Activated naive CD4-positive, alpha-beta T cell treated with anti-CD3 and anti-CD28 coated beads, Interleukin-2, amount 10 ng/mL, durations not matched to agents 7 days and 5 days (primary cell): ENCODE results near the gene FAM217A.
"Not testable (repeated sequence)": the region's sequence is repeated elsewhere in the genome, so short reads cannot be mapped to it uniquely, and the experiment has no call there.

Source experiments
- CTCF ChIA-PET: fragments of 350-600 bp; sonication (Branson Sonifier 250); formaldehyde crosslinking; loops from one replicate; lab custom pipeline; 2021; ENCODE audit warnings: antibody characterized with exemption; lab: Charles Lee
- DNase-seq: peaks from one replicate; pipeline ENCODE4 v3.0.0-alpha.2; 2020
- H3K27ac Mint-ChIP-seq: one replicate; pipeline ENCODE4 v1.8.0; 2021; ENCODE audit warnings: mild to moderate bottlenecking, moderate library complexity, mixed read lengths
- H3K27me3 Mint-ChIP-seq: one replicate; pipeline ENCODE4 v1.8.0; 2021; ENCODE audit warnings: mild to moderate bottlenecking, mixed read lengths
- H3K36me3 Mint-ChIP-seq: one replicate; pipeline ENCODE4 v1.8.0; 2021; ENCODE audit warnings: mixed read lengths
- H3K4me1 Mint-ChIP-seq: one replicate; pipeline ENCODE4 v1.8.0; 2021; ENCODE audit warnings: mixed read lengths
- H3K4me3 Mint-ChIP-seq: one replicate; pipeline ENCODE4 v1.8.0; 2021; ENCODE audit warnings: mild to moderate bottlenecking, moderate library complexity, mixed read lengths
- H3K9me3 Mint-ChIP-seq: one replicate; pipeline ENCODE4 v1.8.0; 2021; ENCODE audit warnings: mixed read lengths

The FAM217A gene, protein sequence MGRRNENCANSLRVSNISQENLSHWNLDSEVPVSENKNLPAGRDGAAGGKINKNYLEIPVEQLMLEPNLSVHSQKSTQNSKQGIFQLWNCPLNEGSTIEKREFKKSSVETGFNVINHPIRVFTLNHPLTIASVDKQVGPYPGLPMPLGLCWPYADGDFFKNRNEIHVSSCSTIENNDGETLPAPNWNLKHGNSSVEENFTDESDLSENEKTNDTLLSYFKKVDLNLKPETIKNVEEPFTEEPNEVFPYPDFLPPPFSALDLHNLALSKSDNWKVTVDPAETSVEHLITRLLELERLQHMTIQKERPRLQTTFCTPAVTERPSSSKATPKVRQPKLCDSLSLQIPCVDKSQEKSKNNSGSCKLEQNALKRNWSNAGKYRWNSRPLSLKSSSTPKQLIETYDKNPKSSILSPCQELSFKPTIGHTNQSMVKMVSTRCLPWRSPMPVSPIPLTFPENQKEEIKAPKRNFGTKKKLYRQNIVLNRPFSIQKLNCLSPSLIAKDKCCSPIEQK

DNA sequence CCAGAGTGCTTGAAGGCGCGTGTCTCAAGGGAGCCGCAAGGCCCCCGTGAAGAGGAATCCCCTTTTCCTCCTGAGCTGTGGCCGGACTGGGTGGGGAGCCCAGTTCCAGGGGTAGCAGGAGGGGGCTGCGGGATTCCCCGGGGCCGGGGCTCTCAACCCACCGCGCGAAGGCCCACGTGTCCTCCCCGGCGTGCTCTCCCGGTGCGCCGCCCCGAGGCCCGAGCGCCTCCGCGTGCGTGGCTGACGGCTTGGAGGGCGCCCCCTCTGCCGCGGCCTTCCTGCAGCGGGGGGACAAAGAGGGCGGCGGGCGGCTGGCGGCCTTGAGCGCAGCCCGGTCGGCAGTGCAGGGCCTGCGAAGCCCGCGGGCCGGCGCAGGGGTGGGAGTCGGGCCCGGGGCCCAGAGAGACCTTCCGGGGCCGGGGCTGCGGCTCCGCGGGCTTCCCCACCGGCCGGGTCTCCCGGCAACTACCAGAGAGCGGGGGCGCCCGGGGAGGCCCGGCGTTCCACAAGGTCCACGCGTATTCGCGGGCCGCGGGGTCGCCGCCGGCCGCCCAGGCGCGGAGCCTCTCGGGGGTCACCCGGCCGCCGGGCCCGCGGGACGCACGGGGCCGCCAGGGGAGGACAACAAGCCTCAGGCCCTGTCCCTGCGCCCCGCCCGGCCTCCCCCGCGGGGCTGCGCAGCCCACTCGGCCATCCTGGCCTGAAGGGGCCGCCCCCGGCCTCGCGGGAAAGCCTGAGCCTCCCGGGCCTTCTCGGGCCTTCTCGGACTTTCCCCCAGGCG is at the start of gene FAM217A:
Gene FAM217A (minus strand): TSS at position 447 of the 781 bp plus-strand sequence. CDS start 1,723 bp downstream, outside the sequence.
- Mint-ChIP-seq H3K36me3 (no peaks in the 10 kb centered on the region), H3K4me3 (no peak within 1 kb of the TSS), H3K9me3 (no peaks in the 10 kb centered on the region), H3K4me1 (no peaks in the 10 kb centered on the region), H3K27me3 (peaks cover 26% of the 10 kb centered on the region), H3K27ac (no peak within 1 kb of the TSS)
- DNase-seq = no peak
- CTCF ChIA-PET = interaction anchor here (1.1 kb wide), 1 partner anchor 19 kb away, joined by 4 read pairs; no protein-coding TSS in a partner anchor

DNA sequence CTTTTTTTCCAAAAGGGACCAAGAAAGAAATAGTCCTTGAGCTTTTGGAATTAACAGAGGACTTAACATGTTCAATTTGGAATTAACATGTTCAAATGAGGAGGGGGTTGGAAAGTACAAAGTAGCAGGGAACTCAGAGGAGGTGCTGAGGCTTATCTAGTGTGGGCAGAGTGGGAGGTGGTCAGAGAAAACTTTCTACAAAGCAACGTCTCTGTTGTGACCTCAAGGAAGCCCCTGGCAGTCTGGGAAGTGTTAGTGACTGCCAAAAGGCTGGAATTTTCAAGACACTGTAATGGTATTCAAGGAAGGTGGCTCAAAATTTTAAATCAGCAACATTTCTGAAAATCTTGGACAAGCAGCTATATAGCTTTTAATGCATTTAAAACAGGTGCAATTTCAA is 49.1 kb upstream of the FAM217A start:
- Mint-ChIP-seq H3K27me3 (no peaks in the 10 kb centered on the region), H3K9me3 (peaks cover 6% of the 10 kb centered on the region), H3K4me3 (no peak overlapping the region), H3K4me1 (no peaks in the 10 kb centered on the region), H3K36me3 (peaks cover 56% of the 10 kb centered on the region), H3K27ac (no peak overlapping the region)
- DNase-seq = no peak
- CTCF ChIA-PET = no interaction called here

DNA sequence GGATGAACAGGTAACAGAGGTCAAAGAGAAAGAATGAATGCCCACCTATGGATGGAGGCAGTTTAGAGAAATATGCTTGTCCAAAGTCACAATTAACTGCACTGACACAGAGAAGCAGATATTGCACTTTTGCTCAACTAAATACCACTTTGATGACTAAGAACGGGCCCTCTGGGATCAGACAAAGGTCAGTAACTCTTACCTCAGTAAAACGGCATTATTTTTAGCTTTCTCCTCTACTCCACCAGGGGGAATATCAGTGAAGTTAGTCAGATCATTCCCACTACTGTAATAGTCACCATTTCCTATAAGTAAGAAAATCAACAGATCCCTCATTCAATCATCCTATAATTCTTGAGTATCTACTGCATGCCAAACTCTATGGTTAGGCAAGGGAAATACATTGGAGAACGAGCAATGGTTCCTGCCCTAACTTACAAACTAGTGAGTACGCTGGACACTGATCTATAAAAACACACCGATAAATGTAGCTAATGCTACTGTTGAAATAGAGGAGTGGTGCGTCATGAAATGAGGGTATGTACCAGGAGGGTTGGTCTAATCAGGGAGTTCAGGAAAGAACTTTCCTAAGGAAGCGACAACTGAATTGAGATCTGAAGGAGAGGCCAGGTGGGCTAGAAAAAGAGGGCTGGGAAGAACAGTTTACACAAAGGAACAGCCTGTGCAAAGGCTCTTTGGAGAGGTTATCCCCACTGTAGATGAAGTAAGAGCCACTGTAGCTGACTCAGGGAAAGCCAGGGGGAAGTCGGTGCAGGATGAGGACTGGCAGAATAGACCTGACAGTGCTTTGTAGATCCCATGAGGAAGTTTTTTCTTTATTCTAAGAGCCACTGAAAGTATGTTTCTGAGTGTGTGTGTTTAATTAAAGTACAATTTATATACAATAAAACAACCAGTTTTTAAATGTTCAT is 47.3 kb upstream of the FAM217A start:
- no peak overlapping the region for H3K4me3 Mint-ChIP-seq
- no peak for DNase-seq
- H3K27me3 Mint-ChIP-seq = no peaks in the 10 kb centered on the region
- H3K4me1 Mint-ChIP-seq = no peaks in the 10 kb centered on the region
- peaks cover 1% of the 10 kb centered on the region for H3K9me3 Mint-ChIP-seq
- H3K27ac Mint-ChIP-seq = no peak overlapping the region
- CTCF ChIA-PET = interaction anchor here (0.9 kb wide), 1 partner anchor 9 kb away, joined by 3 read pairs; the partner anchor contains the start of gene ECI2
- H3K36me3 Mint-ChIP-seq = peaks cover 47% of the 10 kb centered on the region

DNA sequence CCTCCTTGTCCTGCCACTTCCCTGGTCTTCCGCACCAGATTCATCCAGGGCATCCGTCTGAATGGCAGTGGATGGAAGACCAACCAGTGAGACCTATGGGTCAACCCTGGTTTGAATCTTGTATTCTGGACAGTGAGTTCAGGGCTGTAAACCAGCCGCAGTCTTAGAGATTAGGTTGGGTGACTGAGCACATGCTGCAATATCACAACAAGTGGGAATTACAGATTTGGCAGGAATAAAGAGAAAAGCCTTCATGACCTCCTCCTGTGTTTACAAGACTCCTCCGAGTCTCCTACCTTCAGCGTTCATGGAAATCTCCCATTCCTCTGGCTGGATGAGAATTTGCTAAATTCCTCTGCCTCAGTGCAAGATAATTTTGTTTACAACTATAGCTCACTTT is 46.6 kb upstream of the FAM217A start:
- H3K36me3 Mint-ChIP-seq = peaks cover 51% of the 10 kb centered on the region
- peaks cover 1% of the 10 kb centered on the region for H3K9me3 Mint-ChIP-seq
- H3K27ac Mint-ChIP-seq = no peak overlapping the region
- no peaks in the 10 kb centered on the region for H3K4me1 Mint-ChIP-seq
- CTCF ChIA-PET = interaction anchor here (0.9 kb wide), 1 partner anchor 10 kb away, joined by 3 read pairs; the partner anchor contains the start of gene ECI2
- DNase-seq = no peak
- no peaks in the 10 kb centered on the region for H3K27me3 Mint-ChIP-seq
- H3K4me3 Mint-ChIP-seq = no peak overlapping the region

DNA sequence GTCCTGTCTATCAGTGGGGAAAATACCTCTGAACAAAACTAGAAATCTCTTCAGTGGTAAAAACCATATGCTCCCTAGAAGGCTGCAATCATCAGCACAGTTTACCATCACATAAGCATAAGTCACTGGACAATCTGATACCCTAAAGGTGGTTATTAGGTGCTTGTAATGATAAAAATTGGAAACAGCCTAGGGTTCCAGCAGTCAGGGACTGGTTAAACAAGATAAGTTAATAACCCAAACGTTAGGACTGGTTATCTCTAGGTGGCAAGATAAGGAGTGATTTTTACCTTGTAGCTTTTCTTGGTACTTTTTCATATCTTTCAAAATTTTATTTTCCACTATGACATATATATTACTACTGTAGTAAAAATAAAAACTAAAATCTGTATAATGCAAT is 45.4 kb upstream of the FAM217A start:
- Mint-ChIP-seq H3K4me1 (no peaks in the 10 kb centered on the region), H3K27me3 (no peaks in the 10 kb centered on the region), H3K36me3 (peaks cover 48% of the 10 kb centered on the region), H3K27ac (no peak overlapping the region), H3K9me3 (peaks cover 1% of the 10 kb centered on the region), H3K4me3 (no peak overlapping the region)
- no peak for DNase-seq
- CTCF ChIA-PET = interaction anchor here (0.6 kb wide), 1 partner anchor 52 kb away, joined by 3 read pairs; no protein-coding TSS in a partner anchor

DNA sequence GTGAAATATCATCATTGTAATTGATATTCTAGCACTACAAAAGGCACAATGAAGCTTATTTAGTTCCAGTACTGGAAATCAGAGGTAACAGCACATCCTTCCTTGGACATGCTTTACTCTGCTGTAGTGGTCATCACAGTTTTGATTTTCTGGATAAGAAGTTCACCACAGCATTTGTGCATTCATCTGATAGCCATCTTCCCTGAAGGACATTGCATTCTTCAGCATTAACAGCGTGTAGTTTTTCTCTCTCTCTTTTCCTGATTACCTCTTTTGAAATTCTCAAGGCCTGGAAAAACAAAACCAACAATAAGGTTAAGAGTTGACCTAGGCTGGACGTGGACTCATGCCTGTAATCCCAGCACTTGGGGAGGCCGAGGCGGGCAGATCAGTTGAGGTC is 36.8 kb upstream of the FAM217A start:
- no peaks in the 10 kb centered on the region for H3K9me3 Mint-ChIP-seq
- H3K27me3 Mint-ChIP-seq = peaks cover 4% of the 10 kb centered on the region
- peaks cover 40% of the 10 kb centered on the region for H3K36me3 Mint-ChIP-seq
- H3K27ac Mint-ChIP-seq = no peak overlapping the region
- H3K4me3 Mint-ChIP-seq = no peak overlapping the region
- CTCF ChIA-PET = interaction anchor here (1.0 kb wide), 1 partner anchor 40 kb away, joined by 3 read pairs; no protein-coding TSS in a partner anchor
- DNase-seq = no peak
- no peaks in the 10 kb centered on the region for H3K4me1 Mint-ChIP-seq

DNA sequence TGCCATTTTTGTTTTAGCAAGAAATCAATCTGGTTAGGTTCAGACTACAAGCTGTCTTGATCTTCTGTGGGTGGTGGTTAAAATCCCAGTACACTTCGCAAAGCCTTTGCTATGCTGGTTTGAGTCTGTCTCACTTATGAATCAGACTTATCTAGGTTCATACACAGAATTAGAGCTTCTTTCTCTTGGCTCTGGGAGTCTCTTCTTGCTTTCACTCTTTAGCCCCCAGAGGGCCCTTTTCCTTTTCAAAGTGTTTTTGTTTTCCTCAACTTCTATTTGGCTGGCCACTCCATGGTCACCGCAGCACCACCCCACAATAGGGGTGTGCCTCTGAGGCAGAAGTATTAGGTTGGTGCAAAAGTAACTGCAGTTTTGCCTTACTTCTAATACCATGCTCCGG is 35.2 kb upstream of the FAM217A start:
- H3K36me3 Mint-ChIP-seq = peaks cover 32% of the 10 kb centered on the region
- no peaks in the 10 kb centered on the region for H3K9me3 Mint-ChIP-seq
- H3K4me3 Mint-ChIP-seq = no peak overlapping the region
- no peaks in the 10 kb centered on the region for H3K4me1 Mint-ChIP-seq
- H3K27me3 Mint-ChIP-seq = peaks cover 4% of the 10 kb centered on the region
- CTCF ChIA-PET = no interaction called here
- no peak overlapping the region for H3K27ac Mint-ChIP-seq
- no peak for DNase-seq

DNA sequence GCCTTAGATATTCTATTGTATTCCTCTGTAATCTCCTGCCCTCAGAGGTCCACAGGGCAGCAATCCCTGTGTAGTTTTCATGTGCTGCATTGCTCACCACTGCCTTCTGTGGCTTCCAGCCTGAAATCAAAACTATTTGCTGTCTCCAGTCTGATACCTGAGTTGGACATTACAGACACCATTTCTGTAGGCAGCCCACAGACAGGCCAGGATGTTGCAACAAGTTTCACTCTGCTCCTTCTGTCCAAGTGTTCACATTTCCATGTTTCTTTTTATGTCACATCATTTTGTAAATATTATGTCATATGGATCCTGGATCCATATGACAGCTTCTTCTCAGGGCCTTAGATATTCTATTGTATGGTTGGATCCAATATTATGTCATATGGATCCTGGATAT is 34.7 kb upstream of the FAM217A start:
- H3K4me3 Mint-ChIP-seq = no peak overlapping the region
- H3K27ac Mint-ChIP-seq = no peak overlapping the region
- H3K36me3 Mint-ChIP-seq = peaks cover 32% of the 10 kb centered on the region
- H3K4me1 Mint-ChIP-seq = no peaks in the 10 kb centered on the region
- no peaks in the 10 kb centered on the region for H3K9me3 Mint-ChIP-seq
- DNase-seq = no peak
- CTCF ChIA-PET = no interaction called here
- peaks cover 4% of the 10 kb centered on the region for H3K27me3 Mint-ChIP-seq

DNA sequence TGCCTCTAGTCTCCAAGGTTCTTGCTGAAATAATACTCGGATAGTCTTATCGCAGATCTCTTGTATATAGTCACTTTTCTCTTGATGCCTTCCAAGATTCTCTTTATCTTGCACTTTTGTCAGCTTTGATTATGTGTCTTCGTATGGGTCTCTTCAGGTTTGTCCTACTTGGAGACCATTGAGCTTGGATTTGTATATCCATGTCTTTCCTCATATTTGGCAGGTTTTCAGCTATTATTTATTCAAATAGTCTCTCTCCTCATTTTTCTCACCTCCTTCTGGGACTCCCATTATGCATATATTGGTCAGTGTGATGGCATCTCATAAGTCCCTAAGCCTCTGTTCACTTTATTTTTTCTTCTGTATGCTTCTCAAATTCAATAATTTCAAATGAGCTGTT is 33.4 kb upstream of the FAM217A start:
- H3K27me3 Mint-ChIP-seq = peaks cover 4% of the 10 kb centered on the region
- CTCF ChIA-PET = no interaction called here
- DNase-seq = no peak
- no peak overlapping the region for H3K27ac Mint-ChIP-seq
- H3K4me3 Mint-ChIP-seq = no peak overlapping the region
- peaks cover 26% of the 10 kb centered on the region for H3K36me3 Mint-ChIP-seq
- no peaks in the 10 kb centered on the region for H3K9me3 Mint-ChIP-seq
- H3K4me1 Mint-ChIP-seq = no peaks in the 10 kb centered on the region

DNA sequence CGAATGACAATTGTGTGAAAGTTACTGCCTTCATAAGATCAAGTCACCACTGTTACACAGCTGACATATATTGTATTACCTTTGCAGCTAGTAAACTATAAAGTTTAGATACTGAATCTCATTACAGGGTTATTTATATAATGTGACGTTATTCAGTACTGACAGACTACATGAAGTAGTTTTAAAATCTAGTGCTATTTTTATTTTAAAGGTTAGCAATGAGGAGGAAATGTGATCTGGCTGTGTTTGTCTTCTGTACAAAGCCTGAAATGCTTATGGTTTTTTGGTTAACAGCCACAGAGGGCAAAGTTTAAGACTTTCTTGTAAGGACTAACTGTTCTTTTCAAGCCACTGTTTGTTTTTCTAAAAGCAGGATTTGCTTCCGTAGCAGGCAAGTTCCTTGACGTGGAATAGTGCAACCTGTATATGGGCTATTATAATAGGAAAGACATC is 30.5 kb upstream of the FAM217A start:
- H3K9me3 Mint-ChIP-seq, H3K4me1 Mint-ChIP-seq, H3K36me3 Mint-ChIP-seq, DNase-seq, H3K27ac Mint-ChIP-seq, H3K4me3 Mint-ChIP-seq, CTCF ChIA-PET: not testable (repeated sequence)
- peaks cover 12% of the 10 kb centered on the region for H3K27me3 Mint-ChIP-seq

DNA sequence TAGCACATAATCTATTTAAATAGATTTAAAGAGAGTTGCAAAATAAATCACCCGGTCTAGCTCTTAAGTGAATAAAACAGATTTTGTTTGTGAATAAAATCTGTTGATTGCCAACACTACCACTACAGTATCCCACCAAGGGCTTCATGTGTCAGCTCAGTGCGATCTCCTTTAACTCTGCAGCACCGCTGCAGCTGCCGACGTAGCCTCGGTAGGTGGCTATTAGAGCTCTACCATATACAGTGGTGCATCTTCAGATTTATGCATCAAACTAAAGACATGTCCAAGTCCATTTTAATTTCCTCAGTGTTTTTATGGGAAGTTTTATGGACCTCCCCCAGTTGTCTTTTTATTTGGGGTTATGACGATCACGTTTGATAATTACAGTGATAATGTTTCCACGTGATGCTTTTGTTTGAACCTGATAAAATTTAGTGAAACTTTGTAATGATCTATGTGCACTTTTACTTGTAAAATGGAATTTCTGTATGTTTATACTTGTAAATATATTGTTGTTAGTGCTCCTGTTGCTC is 29.7 kb upstream of the FAM217A start:
- H3K4me1 Mint-ChIP-seq = no peaks in the 10 kb centered on the region

DNA sequence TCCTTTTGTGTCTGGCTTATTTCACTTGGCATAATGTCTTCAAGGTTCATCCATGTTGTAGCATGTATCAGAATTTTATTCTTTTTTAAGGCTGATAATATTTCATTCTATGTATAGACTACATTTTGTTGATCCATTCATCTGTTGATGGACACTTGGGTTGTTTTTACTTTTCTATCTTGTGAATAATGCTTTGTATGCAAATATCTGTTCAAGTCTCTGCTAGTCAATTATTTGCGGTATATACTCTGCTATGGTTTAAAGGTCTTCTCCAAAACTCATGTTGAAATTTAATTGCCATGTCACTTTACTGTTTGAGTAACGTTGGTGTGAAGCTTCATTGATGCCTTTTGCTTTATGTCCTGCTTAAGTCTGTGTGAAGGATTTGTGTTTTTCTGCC is 28.9 kb upstream of the FAM217A start:
- H3K4me3 Mint-ChIP-seq = no peak overlapping the region
- H3K27ac Mint-ChIP-seq = no peak overlapping the region
- no peaks in the 10 kb centered on the region for H3K4me1 Mint-ChIP-seq
- no peaks in the 10 kb centered on the region for H3K36me3 Mint-ChIP-seq
- DNase-seq = no peak
- peaks cover 8% of the 10 kb centered on the region for H3K27me3 Mint-ChIP-seq
- CTCF ChIA-PET = no interaction called here
- no peaks in the 10 kb centered on the region for H3K9me3 Mint-ChIP-seq

More for the DNA sequence above, 29.7 kb upstream of the FAM217A start:
- H3K27ac Mint-ChIP-seq = no peak overlapping the region
- H3K36me3 Mint-ChIP-seq = no peaks in the 10 kb centered on the region
- no peaks in the 10 kb centered on the region for H3K9me3 Mint-ChIP-seq
- no peak overlapping the region for H3K4me3 Mint-ChIP-seq
- DNase-seq = no peak
- peaks cover 11% of the 10 kb centered on the region for H3K27me3 Mint-ChIP-seq
- CTCF ChIA-PET = no interaction called here

DNA sequence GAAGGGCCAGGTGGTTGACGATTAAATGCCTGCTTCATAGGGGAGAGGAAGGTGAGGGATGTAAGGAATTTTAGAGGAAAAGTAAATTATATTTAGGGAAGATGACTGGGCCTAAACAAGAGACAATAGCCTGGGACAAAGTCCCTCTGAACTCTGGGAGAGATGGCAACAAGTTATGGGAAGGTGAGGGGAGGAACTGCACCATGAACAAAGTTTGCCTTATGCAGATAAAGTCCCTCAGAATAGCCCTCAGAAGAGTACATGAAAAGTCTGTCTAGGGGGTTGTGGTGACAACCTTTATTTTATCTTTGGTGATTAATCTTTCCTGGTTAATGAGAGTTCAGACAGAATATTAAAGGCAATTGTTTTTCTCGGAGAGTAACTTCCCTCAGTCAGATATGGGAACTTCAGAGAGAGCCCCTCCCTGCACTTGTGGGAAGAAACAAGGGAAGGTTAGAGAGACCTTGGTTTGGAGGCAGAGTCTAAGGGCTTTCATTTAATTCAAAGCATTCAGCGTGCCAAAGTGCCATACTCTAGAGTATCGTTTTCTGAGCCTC is 27.1 kb upstream of the FAM217A start:
- Mint-ChIP-seq H3K36me3 (no peaks in the 10 kb centered on the region), H3K4me1 (no peaks in the 10 kb centered on the region), H3K4me3 (no peak overlapping the region), H3K9me3 (no peaks in the 10 kb centered on the region), H3K27me3 (peaks cover 8% of the 10 kb centered on the region), H3K27ac (no peak overlapping the region)
- CTCF ChIA-PET = no interaction called here
- DNase-seq = no peak
